Hepatocyte (in vitro differentiated cells): Measurements from ENCODE around the gene TUNAR. TPM values are rescaled to one million over a fixed set of nuclear protein-coding genes. Genes with fewer than 3 reads are reported as not detected.

Experiments
- DNase-seq: peaks from one replicate; pipeline ENCODE4 v3.0.0-alpha.2; 2016; ENCODE audit warnings: low spot score
- H2AFZ ChIP-seq: fragments of 200-600 bp; sonication (generic); 2 replicates; pipeline ENCODE4 v1.6.0; 2016; ENCODE audit warnings: antibody characterized with exemption, mild to moderate bottlenecking
- H3K27ac ChIP-seq: fragments of 200-600 bp; sonication (generic); 2 replicates; pipeline ENCODE4 v1.5.1; 2016; ENCODE audit warnings: mild to moderate bottlenecking
- H3K27me3 ChIP-seq: fragments of 200-600 bp; sonication (generic); 2 replicates; pipeline ENCODE4 v1.6.1; 2016
- H3K36me3 ChIP-seq: fragments of 200-600 bp; sonication (generic); replicated peaks from 2 replicates; pipeline ENCODE4 v1.5.1; 2016; ENCODE audit warnings: low read depth; ENCODE audit not compliant: insufficient read depth
- H3K4me1 ChIP-seq: fragments of 200-600 bp; sonication (generic); 2 replicates; pipeline ENCODE4 v1.5.1; 2016; ENCODE audit warnings: mild to moderate bottlenecking, moderate library complexity; ENCODE audit not compliant: insufficient read depth
- H3K4me2 ChIP-seq: fragments of 200-600 bp; sonication (generic); 2 replicates; pipeline ENCODE4 v1.6.0; 2016
- H3K4me3 ChIP-seq: fragments of 200-600 bp; sonication (generic); 2 replicates; pipeline ENCODE4 v1.5.1; 2016; ENCODE audit warnings: mild to moderate bottlenecking
- H3K79me2 ChIP-seq: fragments of 200-600 bp; sonication (generic); 2 replicates; pipeline ENCODE4 v1.6.0; 2017; ENCODE audit warnings: mild to moderate bottlenecking
- H3K9me2 ChIP-seq: fragments of 200-600 bp; sonication (generic); replicated peaks from 2 replicates; pipeline ENCODE4 v1.6.0; 2017; ENCODE audit warnings: mild to moderate bottlenecking; ENCODE audit not compliant: insufficient read depth
- H3K9me3 ChIP-seq: fragments of 200-600 bp; sonication (generic); 2 replicates; pipeline ENCODE4 v1.5.1; 2016; ENCODE audit warnings: low read depth, mild to moderate bottlenecking
- H4K20me1 ChIP-seq: fragments of 200-600 bp; sonication (generic); 2 replicates; pipeline ENCODE4 v1.6.0; 2016; ENCODE audit warnings: mild to moderate bottlenecking; ENCODE audit not compliant: insufficient read depth, poor library complexity, severe bottlenecking
- EZH2 ChIP-seq: fragments of 200-600 bp; sonication (generic); IDR thresholded peaks from 2 replicates; pipeline ENCODE4 v1.6.1; 2016; ENCODE audit warnings: antibody characterized with exemption, mild to moderate bottlenecking, borderline replicate concordance
- EZH2phosphoT487 ChIP-seq: fragments of 200-600 bp; sonication (generic); IDR thresholded peaks from one replicate; pipeline ENCODE4 v1.6.1; 2018; ENCODE audit warnings: antibody characterized with exemption, mild to moderate bottlenecking, low read depth, moderate library complexity; ENCODE audit not compliant: unreplicated experiment, severe bottlenecking
- WGBS: methylation state at CpG from one replicate; pipeline ENCODE4 v1.1.6; 2016; ENCODE audit warnings: low lambda C conversion rate; ENCODE audit errors: missing lambda C conversion rate; 5-methylcytosine and 5-hydroxymethylcytosine counted together
- polyA plus RNA-seq: library from polyadenylated mRNA; unstranded; fragments of >200 nt; fragmentation: Nextera tagmentation; extraction: Ambion mirVana; gene quantifications from 2 replicates; pipeline ENCODE4 v1.2.1, GENCODE V29; 2016
- total RNA-seq: library from RNA; depleted of rRNA; stranded (reverse); fragments of >200 nt; gene quantifications from 2 replicates; pipeline ENCODE4 v1.2.3, GENCODE V29; 2014
- TF ChIP-seq, protein P1 (sequence below): fragments of 200-600 bp; sonication (generic); IDR thresholded peaks from 2 replicates; pipeline ENCODE4 v1.5.1; 2016; ENCODE audit warnings: antibody characterized with exemption, mild to moderate bottlenecking; ENCODE audit not compliant: poor library complexity

Gene TUNAR
- total and polyA plus RNA-seq, 2 experiments from 2014 or later: 0.13 TPM; not detected in 1

GRCh38 chr14:95891742-95892141 lies 15.1 kb downstream of the TUNAR start:
- H3K9me2 ChIP-seq: no peaks in the 10 kb centered on the region
- H3K4me1 ChIP-seq: no peaks in the 10 kb centered on the region
- H3K27ac ChIP-seq: no peak overlapping the region
- no peak overlapping the region for H3K4me3 ChIP-seq
- no peaks in the 10 kb centered on the region for H4K20me1 ChIP-seq
- H3K36me3 ChIP-seq: no peaks in the 10 kb centered on the region
- H2AFZ ChIP-seq: no peak overlapping the region
- DNase-seq: no peak
- TF ChIP-seq, protein P1, sequence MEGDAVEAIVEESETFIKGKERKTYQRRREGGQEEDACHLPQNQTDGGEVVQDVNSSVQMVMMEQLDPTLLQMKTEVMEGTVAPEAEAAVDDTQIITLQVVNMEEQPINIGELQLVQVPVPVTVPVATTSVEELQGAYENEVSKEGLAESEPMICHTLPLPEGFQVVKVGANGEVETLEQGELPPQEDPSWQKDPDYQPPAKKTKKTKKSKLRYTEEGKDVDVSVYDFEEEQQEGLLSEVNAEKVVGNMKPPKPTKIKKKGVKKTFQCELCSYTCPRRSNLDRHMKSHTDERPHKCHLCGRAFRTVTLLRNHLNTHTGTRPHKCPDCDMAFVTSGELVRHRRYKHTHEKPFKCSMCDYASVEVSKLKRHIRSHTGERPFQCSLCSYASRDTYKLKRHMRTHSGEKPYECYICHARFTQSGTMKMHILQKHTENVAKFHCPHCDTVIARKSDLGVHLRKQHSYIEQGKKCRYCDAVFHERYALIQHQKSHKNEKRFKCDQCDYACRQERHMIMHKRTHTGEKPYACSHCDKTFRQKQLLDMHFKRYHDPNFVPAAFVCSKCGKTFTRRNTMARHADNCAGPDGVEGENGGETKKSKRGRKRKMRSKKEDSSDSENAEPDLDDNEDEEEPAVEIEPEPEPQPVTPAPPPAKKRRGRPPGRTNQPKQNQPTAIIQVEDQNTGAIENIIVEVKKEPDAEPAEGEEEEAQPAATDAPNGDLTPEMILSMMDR: no peak
- no peak for TF ChIP-seq EZH2phosphoT487
- no peak for TF ChIP-seq EZH2
- no peaks in the 10 kb centered on the region for H3K79me2 ChIP-seq
- H3K9me3 ChIP-seq: no peaks in the 10 kb centered on the region
- H3K4me2 ChIP-seq: no peak overlapping the region
- WGBS: 78% methylated on average over 3 of the region's 3 CpGs
- peaks cover 16% of the 10 kb centered on the region for H3K27me3 ChIP-seq

DNA sequence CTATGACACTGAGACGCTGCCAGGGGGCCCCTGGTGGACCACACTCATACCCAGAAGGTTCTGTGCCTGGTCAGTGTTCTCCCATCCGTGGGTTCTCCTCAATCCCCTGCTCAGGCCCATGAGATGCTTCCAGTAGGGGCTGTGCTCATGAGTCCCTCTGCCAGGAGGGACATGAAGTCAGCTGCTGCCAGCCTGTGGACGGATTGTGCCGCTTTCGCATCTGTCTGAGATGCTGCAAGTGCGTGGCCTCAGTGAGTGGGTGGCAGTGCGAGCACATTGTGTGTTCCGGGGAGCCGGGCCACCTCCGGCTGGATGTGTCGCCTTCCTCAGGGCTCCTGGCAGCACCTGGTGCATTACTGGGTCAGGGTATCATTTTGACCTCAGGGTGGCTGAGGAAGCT lies 15.5 kb downstream of the TUNAR start:
- H3K79me2 ChIP-seq: no peaks in the 10 kb centered on the region
- DNase-seq: no peak
- H3K4me3 ChIP-seq: no peak overlapping the region
- 92% methylated on average over 11 of the region's 11 CpGs for WGBS
- H3K27ac ChIP-seq: no peak overlapping the region
- no peak overlapping the region for H2AFZ ChIP-seq
- no peaks in the 10 kb centered on the region for H3K9me2 ChIP-seq
- no peaks in the 10 kb centered on the region for H3K36me3 ChIP-seq
- no peaks in the 10 kb centered on the region for H3K9me3 ChIP-seq
- no peaks in the 10 kb centered on the region for H4K20me1 ChIP-seq
- no peaks in the 10 kb centered on the region for H3K4me1 ChIP-seq
- TF ChIP-seq EZH2 (no peak), EZH2phosphoT487 (no peak)
- TF ChIP-seq, protein P1: no peak
- H3K27me3 ChIP-seq: peaks cover 20% of the 10 kb centered on the region
- no peak overlapping the region for H3K4me2 ChIP-seq

- H3K27me3 ChIP-seq: peaks cover 22% of the 10 kb centered on the region
- WGBS: 50% methylated on average over 10 of the region's 10 CpGs
Observed at GRCh38 chr14:95895720-95896119, 19.1 kb downstream of the TUNAR start.

More at GRCh38 chr14:95895720-95896119, 19.1 kb downstream of the TUNAR start:
- DNase-seq: peak; percentile 56
- Histone ChIP-seq H3K4me1 (no peaks in the 10 kb centered on the region), H3K9me2 (no peaks in the 10 kb centered on the region), H3K4me3 (no peak overlapping the region), H2AFZ (no peak overlapping the region), H3K9me3 (no peaks in the 10 kb centered on the region), H4K20me1 (no peaks in the 10 kb centered on the region), H3K79me2 (no peaks in the 10 kb centered on the region), H3K36me3 (no peaks in the 10 kb centered on the region), H3K27ac (no peak overlapping the region), H3K4me2 (no peak overlapping the region)
- TF ChIP-seq, protein P1: peak; percentile 32
- TF ChIP-seq EZH2: no peak
- TF ChIP-seq EZH2phosphoT487: no peak
